SJSA1 (cell line): ENCODE results near the gene CLMP. TPM values are rescaled to one million over a fixed set of nuclear protein-coding genes. Genes with fewer than 3 reads are reported as not detected.
"Not testable (repeated sequence)": the region's sequence is repeated elsewhere in the genome, so short reads cannot be mapped to it uniquely, and the experiment has no call there.

Experiments used
- DNase-seq, 2 experiments: peaks; one replicate each; pipeline ENCODE4 v3.0.0-alpha.2; 2015 to 2020; ENCODE audit warnings: low spot score in 2 of 2, low read depth in 1 of 2
- H3K27ac ChIP-seq: fragments of 250-450 bp; sonication (Bioruptor Pico); 2 replicates; pipeline ENCODE4 v1.5.1; 2020; ENCODE audit warnings: mild to moderate bottlenecking, moderate library complexity
- H3K27me3 ChIP-seq: fragments of 250-450 bp; sonication (Bioruptor Pico); replicated peaks from 2 replicates; pipeline ENCODE4 v1.5.1; 2020; ENCODE audit warnings: mild to moderate bottlenecking, moderate library complexity
- H3K36me3 ChIP-seq: fragments of 250-450 bp; sonication (Bioruptor Pico); 2 replicates; pipeline ENCODE4 v1.5.1; 2020; ENCODE audit warnings: mild to moderate bottlenecking
- H3K4me1 ChIP-seq: fragments of 250-450 bp; sonication (Bioruptor Pico); replicated peaks from 2 replicates; pipeline ENCODE4 v1.6.1; 2021; ENCODE audit warnings: mild to moderate bottlenecking
- H3K4me3 ChIP-seq: fragments of 250-450 bp; sonication (Bioruptor Pico); 2 replicates; pipeline ENCODE4 v1.5.1; 2020; ENCODE audit warnings: mild to moderate bottlenecking
- H3K9me3 ChIP-seq: fragments of 250-450 bp; sonication (Bioruptor Pico); replicated peaks from 2 replicates; pipeline ENCODE4 v1.5.1; 2020; ENCODE audit warnings: mild to moderate bottlenecking
- total RNA-seq: library from RNA; depleted of rRNA; stranded (reverse); fragments of >200 nt; shearing (Covaris generic); gene quantifications from 2 replicates; pipeline ENCODE4 v1.2.3, GENCODE V29; 2014

The CLMP gene
- total RNA-seq, 1 experiment from 2014 or later, result 21.6 TPM

DNA sequence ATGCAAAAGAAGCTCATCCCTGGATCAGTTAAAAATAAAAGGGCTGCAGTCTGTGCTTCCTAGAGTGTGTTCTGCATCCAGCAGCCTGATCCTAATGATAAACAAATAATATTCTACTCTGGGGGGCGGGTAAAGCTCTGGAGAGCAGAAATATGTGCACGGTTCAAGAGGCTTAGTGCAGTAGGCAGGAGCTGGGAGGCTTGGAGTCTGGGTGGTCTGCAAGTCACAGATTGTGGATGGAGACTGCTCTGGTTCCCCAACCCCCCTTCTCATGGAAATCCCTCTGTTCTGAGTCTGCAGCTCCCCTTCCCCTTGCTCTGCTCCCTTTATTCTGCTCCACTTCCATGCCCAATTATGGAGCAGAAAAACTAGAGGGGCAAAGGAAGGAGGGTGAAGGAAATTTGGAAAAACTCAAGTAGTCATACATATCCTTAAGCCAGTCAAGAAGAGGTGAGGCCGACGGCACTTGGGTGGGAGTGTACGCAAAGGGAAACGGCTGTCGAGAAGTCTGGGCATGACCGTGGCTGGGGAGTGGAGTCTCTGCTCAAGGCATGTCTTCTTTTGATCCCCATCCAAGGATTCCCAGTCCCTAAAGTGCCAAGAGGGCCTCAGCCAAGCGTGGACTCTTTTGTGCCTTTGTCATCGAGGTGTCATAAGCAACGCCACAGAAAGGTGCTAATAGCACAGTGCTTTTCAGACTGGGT is 16.3 kb upstream of the CLMP start:
- DNase-seq, result peak; percentile 68 to 74
- peak overlapping the region; percentile 66 for H3K27ac ChIP-seq

DNA sequence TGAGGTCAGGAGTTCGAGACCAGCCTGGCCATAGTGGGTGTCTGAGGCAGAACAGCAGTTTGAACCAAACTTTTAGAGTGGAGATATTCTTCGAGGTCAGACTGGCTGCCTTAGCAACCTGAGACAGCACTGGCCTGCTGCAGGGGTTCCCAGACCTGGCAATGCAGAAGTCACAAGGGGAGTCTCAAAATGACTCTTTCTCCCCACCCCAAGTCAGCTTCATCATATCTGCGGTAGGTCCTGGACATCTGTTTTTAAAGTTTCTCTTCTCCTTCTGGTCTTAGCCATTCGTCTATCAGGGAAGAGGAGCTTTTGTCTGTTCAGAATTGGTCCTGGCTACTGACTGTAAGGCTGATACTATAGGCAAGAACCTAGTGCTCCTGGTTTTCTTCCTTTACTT is 14.5 kb upstream of the CLMP start:
- H3K4me1 ChIP-seq, result peaks cover 17% of the 10 kb centered on the region
- H3K9me3 ChIP-seq, result no peaks in the 10 kb centered on the region
- H3K27me3 ChIP-seq, result no peaks in the 10 kb centered on the region
- no peak for DNase-seq
- H3K4me3 ChIP-seq, result no peak overlapping the region
- no peak overlapping the region for H3K27ac ChIP-seq
- no peaks in the 10 kb centered on the region for H3K36me3 ChIP-seq

More for the DNA sequence above, 16.3 kb upstream of the CLMP start:
- peak overlapping the region; percentile 13 for H3K4me3 ChIP-seq
- no peaks in the 10 kb centered on the region for H3K27me3 ChIP-seq
- H3K36me3 ChIP-seq, result no peaks in the 10 kb centered on the region
- no peaks in the 10 kb centered on the region for H3K9me3 ChIP-seq
- peaks cover 17% of the 10 kb centered on the region for H3K4me1 ChIP-seq

DNA sequence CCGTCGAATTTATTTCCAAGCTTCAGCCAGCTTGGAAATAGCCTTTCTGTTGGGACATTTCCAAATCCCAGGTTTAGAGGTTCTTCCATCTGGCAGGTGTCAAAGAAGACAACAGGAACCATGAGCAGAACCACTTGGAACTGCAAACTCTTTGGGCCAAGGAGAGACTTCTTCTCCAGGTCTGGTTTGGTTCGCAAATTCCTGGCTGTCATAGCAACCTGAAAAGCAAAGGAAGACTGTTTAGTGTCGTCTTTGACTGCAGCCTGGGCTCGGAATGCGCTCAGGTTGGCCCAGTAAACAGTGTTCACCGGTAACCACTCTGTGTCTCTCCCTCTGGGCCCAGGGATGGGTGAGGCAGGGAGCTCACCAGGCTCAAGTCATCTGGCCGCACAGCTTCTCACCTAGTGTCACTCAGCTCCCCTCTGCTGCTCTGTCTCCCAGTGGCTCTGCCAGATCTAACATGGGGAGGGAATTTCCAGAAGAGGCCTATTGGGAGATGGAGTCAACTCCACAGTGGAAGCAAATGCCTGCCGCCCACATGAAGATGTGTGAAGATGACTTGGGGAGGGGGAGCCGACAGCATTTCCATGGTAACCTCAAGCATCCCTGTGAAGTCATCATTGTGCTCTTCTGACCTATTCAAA is 11.9 kb upstream of the CLMP start:
- DNase-seq, result no peak
- H3K27ac ChIP-seq, result no peak overlapping the region

DNA sequence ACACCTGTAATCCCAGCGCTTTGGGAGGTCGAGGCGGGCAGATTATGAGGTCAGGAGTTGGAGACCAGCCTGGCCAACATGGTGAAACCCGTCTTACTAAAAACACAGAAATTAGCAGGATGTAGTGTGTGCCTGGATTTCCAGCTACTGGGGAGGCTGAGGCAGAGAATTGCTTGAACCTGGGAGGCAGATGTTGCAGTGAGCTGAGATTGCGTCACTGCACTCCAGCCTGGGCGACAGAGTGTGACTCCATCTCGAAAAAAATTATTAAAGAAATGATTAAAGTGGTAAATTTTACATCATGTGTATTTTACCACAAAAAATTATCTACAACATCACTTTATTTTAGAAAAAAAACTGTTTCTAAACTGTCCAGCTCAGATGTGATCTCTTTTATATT is 11.0 kb upstream of the CLMP start:
- H3K27ac ChIP-seq, result not testable (repeated sequence)

More for the DNA sequence above, 11.9 kb upstream of the CLMP start:
- H3K9me3 ChIP-seq, result no peaks in the 10 kb centered on the region
- H3K4me3 ChIP-seq, result no peak overlapping the region
- no peaks in the 10 kb centered on the region for H3K27me3 ChIP-seq
- H3K4me1 ChIP-seq, result peaks cover 10% of the 10 kb centered on the region
- no peaks in the 10 kb centered on the region for H3K36me3 ChIP-seq

DNA sequence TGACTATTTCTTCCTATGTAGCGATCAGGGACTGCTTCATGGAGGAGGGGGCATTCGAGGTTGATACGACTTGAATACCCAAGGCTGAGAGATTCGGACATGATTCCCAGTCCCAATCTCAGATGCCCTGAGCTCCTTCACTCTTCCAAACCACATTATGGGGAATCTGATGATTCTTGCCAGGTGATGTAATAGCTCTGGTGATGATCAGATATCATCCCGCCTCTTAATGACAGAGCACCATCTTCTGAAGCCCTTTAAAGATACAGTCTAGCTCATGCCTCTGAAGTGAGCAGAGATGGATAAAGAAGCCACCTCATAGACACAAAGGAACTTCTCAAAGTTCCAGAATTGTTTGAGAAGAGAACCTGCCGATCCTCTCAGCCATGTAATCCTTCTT is 8.9 kb upstream of the CLMP start:
- DNase-seq, result no peak
- H3K36me3 ChIP-seq, result no peaks in the 10 kb centered on the region
- no peaks in the 10 kb centered on the region for H3K27me3 ChIP-seq
- H3K27ac ChIP-seq, result no peak overlapping the region
- no peaks in the 10 kb centered on the region for H3K9me3 ChIP-seq
- H3K4me3 ChIP-seq, result no peak overlapping the region
- H3K4me1 ChIP-seq, result no peaks in the 10 kb centered on the region

More for the DNA sequence above, 11.0 kb upstream of the CLMP start:
- not testable (repeated sequence) for H3K4me3 ChIP-seq, H3K36me3 ChIP-seq, H3K27me3 ChIP-seq, H3K9me3 ChIP-seq, H3K4me1 ChIP-seq, DNase-seq

DNA sequence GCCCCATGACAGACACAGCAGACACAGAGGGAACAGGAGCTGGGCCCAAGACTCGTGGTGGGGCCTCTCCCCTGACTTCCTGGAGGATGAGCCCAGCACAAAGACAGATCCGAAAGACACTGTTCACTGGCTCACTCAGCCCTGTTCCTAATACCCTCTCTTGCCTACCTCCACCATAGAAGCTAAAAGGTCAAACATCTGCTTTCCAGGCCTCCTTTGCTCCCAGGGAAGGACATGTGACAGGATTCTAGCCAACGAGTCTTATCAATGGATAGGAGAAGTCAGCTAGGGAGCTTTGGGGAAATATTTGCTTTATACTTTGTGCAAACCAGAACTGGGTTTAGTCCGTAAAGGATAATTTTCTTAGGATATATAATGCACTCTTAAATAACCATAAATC is 8.4 kb upstream of the CLMP start:
- no peaks in the 10 kb centered on the region for H3K4me1 ChIP-seq
- no peaks in the 10 kb centered on the region for H3K9me3 ChIP-seq
- H3K27me3 ChIP-seq, result no peaks in the 10 kb centered on the region
- no peak overlapping the region for H3K4me3 ChIP-seq
- H3K27ac ChIP-seq, result no peak overlapping the region
- no peaks in the 10 kb centered on the region for H3K36me3 ChIP-seq
- DNase-seq, result no peak

DNA sequence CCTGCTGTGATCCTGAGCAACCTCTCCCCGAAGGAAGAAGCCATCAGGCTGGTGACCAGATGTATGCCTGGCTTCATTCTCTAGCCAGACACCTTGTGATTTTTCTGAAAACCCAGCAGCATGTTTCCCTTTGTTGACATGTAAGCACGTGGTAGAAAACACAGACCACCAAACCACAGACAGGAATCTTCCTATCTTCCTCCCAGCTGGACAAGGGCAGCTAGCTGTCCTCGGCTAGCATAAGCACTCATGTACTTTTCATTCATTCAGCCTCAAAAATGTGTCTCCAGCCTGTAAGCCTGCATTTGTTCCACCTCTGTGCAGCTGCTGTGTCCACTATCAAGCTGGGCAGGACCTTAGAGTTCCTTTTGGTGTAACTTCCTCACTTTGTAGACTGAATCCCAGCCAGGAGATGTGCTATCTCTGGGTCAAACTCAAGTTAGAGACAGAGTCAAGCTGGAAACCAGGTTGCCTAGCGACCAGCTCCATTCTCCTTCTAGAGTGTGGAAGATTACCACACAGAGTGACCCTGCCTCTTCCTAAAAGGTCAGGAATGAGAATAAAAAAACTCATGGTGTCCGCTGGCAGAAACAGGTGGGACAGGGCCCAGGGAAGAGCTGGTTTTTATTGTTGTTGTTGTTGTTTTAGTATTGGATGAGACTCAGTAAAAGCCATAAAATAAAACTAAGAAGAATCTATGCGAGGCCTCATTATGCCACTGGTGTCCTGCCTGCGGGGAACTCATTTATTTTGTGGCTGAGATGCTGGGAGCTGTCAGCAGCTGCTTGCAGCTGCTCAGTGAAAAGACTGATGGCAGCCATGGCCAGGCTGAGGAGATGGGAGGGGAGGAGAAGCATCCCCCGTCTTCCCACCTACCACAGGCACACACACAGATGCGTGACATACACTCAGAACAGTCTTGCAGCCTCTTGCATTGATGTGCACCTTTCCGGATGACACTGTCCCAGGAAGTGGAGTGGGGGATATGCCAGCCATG is 7.4 kb upstream of the CLMP start:
- no peak for DNase-seq
- Histone ChIP-seq H3K27ac (no peak overlapping the region), H3K27me3 (no peaks in the 10 kb centered on the region), H3K4me1 (no peaks in the 10 kb centered on the region; the same call in 1 of the 2 replicates), H3K9me3 (no peaks in the 10 kb centered on the region), H3K4me3 (no peak overlapping the region), H3K36me3 (no peaks in the 10 kb centered on the region)

DNA sequence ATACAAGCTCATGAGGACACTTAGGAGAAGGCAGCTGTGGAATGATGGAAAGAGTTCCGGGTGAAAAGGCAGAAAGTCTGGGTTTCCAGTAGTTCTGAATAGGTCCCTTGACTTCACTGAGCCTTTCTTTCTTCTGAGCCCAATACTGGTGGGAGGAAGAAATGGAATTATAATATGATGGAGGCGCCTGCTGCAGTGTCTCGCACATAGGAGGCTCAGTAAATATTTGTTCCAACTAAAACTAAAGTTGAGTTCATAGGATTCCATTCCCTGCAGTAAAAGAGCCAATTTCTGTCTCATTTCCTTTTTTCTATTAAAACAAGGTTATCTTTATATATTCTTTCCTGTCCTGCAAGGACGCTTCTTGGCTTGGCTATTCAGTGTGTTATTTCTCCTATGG is 5.2 kb upstream of the CLMP start:
- Histone ChIP-seq H3K36me3 (no peaks in the 10 kb centered on the region), H3K9me3 (no peaks in the 10 kb centered on the region), H3K27me3 (no peaks in the 10 kb centered on the region), H3K27ac (no peak overlapping the region), H3K4me1 (peaks cover 9% of the 10 kb centered on the region), H3K4me3 (no peak overlapping the region)
- no peak for DNase-seq

DNA sequence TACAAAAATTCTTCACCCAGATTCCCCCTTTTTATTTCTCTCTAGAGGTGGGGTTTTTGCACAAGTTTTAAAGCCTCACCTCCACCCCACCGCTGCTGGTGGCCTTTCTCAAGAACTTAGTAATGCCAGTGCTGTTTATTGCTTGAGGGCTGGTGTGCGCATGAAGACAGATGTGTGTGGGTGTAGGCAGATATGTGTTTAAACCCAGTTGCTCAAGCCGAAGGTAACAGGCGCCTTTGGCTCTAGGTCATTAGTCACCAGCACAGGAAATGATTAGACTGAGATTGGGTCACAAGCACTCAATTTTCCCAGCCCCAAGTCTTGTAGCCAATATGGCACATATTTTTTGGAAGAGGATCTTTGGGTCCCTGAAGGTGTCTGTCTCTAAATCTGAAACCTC is 2.7 kb upstream of the CLMP start:
- Histone ChIP-seq H3K27me3 (no peaks in the 10 kb centered on the region), H3K4me3 (no peak overlapping the region), H3K27ac (no peak overlapping the region), H3K36me3 (no peaks in the 10 kb centered on the region), H3K9me3 (no peaks in the 10 kb centered on the region), H3K4me1 (peaks cover 23% of the 10 kb centered on the region)
- no peak for DNase-seq

DNA sequence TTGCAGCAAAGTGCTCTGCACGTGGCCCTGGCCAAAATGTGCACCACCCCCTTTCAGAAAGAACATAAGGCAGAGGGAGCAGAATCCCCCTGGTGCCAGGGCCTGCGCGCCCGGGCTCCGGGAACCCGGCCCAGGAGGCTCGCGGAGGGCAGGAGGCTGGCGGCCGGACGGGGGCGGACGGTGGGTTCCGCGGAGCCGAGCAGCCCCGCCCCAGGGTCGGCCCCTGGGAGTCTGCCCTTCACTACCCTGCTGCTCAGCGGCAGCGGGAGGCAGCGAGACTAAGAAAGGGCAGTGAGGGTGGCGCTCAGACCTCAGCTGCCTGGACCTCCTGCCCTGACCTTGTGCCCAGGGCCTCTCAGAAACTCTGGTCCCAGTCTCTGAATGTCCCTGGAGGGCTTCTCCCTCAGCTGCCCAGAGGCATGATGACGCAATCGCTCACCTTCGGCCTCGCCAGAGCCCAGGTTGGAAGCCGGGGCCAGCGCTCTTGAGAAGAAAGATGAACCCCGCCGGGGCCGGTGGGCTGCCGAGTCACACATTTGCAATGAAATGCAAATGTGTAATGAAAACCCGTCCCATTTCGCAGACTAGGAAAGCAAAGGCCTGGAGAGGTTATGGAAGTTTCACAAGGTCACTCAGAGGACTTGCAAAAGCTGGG is 1.1 kb upstream of the CLMP start:
- no peak for DNase-seq
- Histone ChIP-seq H3K4me1 (peaks cover 24% of the 10 kb centered on the region), H3K9me3 (no peaks in the 10 kb centered on the region), H3K4me3 (no peak overlapping the region), H3K36me3 (peaks cover 6% of the 10 kb centered on the region; the same call in 1 of the 2 replicates), H3K27ac (no peak overlapping the region), H3K27me3 (no peaks in the 10 kb centered on the region)

DNA sequence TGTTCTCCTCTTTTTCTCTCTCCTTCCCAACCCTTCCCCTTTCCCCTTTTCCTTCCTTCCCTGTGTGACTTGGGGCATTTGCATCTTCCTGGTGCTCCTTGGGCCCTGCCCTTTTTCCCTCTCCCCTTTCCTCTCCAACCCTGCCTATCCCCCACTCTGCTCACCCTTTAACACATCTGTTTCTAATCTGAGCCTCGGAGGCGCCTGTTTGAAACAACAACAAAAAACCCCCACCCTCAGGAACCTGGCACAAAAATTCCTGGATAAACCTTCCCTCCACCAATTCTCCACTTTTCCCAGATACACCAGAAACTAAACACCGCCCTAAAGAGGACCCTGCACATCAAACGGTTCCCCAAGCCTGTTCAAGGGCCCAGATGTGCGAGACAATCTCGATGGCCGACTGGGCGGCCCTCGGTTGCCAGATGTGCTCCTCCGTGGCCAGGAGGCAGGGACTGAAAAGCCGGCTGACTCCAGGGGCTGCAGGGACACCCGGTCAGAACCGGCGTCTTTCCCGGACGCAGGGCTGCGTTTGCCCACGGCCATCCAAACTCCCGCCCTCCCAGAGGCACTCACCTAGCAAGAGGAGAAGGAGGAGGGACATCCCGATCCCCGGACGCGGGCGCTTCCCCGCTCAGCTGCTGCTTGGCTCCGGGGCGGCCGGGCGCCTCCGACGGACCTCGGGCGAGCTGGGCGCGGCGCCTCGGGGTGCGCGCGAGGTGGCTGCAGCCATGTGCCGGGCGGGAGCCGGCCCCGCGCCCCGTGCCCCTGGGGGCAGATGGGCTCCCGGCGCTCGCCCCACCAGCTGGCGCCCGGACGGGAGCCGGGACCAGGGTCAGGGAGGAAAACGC is 486 bp downstream of the CLMP start:
- Histone ChIP-seq H3K27ac (peak overlapping the region; percentile 61), H3K36me3 (peaks cover 6% of the 10 kb centered on the region; the same call in 1 of the 2 replicates), H3K9me3 (no peaks in the 10 kb centered on the region), H3K27me3 (no peaks in the 10 kb centered on the region), H3K4me3 (peak overlapping the region; percentile 62), H3K4me1 (peaks cover 24% of the 10 kb centered on the region)
- DNase-seq, result peak; percentile 45 to 50

DNA sequence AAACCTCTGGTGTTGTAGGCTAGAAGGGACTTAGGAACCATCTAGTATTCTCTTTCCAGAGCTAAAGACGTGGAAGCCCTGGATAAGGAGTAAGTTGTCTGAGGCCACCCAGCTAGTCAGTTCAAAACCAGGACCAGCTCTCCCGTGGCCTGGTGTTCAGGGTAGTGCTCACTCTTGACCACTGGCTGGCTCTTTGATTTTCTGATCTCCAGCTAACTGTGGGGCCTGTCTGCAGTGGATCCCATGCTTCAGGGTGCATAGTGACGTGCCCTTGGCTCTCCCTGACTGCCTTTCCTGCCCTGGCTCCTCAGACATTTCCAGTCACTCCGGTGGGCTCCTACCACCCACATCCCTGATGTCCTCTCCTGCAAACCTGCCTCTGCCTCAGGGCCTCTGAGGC is 1.3 kb downstream of the CLMP start:
- H3K36me3 ChIP-seq, result peaks cover 6% of the 10 kb centered on the region; the same call in 1 of the 2 replicates
- no peaks in the 10 kb centered on the region for H3K9me3 ChIP-seq
- peaks cover 29% of the 10 kb centered on the region for H3K4me1 ChIP-seq
- peak; percentile 23 to 46 for DNase-seq
- no peaks in the 10 kb centered on the region for H3K27me3 ChIP-seq
- peak overlapping the region; percentile 62 for H3K4me3 ChIP-seq
- no peak overlapping the region; the same call in 1 of the 2 replicates for H3K27ac ChIP-seq
